ENCODE data around the gene TMEM190. TPM values are rescaled to one million over a fixed set of nuclear protein-coding genes. Genes with fewer than 3 reads are reported as not detected.

Gene TMEM190
- total RNA-seq, 4 donors from 2014 or later = 1.1 TPM; not detected in 3

DNA sequence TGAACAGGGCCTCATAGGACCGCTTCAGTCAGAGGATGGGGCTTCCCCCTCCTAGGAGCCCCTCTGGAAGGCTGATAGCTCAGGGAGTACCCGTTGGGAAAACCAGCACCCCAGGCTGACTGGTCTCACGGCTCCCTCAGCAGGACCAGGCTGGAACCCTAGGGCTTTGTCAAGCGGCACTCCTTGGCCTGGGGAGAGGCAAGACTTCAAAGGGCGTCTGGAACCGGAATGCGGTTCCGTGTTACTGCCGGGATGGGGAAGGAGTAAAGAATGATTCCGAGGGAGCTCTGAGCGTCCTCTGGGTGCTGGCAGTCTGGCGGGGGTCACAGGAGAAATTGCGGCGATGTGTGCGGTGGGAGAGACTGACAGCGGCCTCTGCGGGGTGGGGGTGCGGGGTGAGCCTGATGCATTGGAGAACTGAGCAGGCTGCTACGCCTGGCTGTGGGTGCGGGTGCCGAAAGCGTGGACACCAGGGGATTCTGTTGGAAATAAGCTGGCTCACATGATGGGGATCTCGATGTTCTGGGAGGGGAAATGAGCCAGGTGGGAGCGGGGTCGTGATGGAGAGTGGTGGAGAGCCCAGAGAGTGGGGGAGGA, 24.0 kb upstream of the TMEM190 start:
- peaks cover 24 to 36% of the 10 kb centered on the region in 2 donors for H3K27me3 ChIP-seq

DNA sequence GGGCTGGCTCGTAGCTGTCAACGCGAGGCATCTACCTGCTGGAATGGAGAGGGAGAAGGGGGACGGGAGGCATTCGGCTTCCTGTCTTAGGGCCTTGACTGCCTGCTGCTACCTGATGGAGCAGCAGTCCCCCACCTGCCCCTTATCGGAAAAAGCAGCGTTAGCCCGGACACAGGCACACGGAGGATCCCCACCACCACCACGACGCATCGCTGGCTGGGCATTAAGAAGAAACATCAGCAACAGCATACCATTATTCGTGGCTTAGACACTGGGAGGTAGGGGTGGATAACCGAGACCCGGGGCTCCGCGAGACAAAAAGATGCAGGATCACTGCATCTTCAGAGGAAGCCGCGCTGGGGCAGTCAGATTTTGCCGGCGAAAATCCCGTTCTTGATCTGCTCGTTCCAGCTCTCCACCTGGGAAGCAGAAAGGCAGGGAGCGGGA, 23.2 kb upstream of the TMEM190 start:
- H3K27me3 ChIP-seq = peaks cover 24 to 36% of the 10 kb centered on the region in 2 donors

More for the DNA sequence above, 24.0 kb upstream of the TMEM190 start:
- H3K4me1 ChIP-seq = peaks cover 5 to 16% of the 10 kb centered on the region in 2 donors
- DNase-seq = no peak
- intact Hi-C loops (cut with DNase I; ENCODE audit: low total_unique reads) = no loop called here
- H3K9me3 ChIP-seq = no peaks in the 10 kb centered on the region
- TF ChIP-seq, protein P1, sequence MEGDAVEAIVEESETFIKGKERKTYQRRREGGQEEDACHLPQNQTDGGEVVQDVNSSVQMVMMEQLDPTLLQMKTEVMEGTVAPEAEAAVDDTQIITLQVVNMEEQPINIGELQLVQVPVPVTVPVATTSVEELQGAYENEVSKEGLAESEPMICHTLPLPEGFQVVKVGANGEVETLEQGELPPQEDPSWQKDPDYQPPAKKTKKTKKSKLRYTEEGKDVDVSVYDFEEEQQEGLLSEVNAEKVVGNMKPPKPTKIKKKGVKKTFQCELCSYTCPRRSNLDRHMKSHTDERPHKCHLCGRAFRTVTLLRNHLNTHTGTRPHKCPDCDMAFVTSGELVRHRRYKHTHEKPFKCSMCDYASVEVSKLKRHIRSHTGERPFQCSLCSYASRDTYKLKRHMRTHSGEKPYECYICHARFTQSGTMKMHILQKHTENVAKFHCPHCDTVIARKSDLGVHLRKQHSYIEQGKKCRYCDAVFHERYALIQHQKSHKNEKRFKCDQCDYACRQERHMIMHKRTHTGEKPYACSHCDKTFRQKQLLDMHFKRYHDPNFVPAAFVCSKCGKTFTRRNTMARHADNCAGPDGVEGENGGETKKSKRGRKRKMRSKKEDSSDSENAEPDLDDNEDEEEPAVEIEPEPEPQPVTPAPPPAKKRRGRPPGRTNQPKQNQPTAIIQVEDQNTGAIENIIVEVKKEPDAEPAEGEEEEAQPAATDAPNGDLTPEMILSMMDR (IDR thresholded peaks at IDR 0.05) = no peak
- no peak for TF ChIP-seq POLR2A (IDR thresholded peaks at IDR 0.05)
- no peak overlapping the region for H3K27ac ChIP-seq
- H3K36me3 ChIP-seq = no peaks in the 10 kb centered on the region
- no peak overlapping the region for H3K4me3 ChIP-seq

DNA sequence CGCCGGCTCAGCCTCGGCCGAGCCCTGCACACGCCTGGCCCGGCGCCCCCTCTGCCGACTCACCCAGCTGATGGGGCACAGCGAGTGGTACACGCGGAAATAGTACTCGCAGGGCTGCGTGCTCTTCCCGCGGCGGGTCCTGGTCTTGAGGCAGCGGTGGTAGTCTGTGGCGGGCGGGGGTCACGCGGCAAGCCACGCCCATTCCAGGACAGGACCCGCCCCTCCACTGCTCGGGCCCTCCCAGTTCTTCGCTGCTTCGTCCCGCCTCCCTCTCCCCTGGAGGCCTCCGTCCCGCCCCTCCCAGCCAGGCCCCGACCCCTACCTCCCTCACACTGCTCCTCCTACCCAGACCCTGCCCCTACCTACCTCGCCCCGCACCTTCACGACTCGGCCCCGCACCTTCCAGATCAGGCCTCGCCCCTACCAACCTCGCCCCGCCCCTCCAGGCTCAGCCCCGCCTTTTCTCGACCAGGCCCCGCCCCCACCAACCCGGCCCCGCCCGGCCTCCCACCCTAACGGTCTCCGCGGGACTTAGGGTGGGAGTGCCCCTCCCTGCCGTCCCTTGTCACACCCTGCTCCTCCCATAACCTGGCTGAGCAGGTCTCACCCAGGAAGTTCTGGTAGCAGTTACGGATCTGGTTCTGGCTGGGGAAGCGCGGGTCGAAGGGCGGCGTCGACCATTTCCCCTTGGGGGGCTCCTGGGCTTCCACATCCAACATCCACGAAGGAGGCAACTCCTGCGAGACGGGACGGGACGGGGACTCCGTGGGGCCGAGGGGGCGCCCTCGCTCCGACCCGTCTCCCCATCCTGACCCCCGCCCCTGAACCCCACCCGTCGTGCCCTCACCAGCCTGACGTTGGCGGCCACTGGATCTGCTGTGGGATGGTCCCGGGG, 22.6 kb upstream of the TMEM190 start:
- H3K36me3 ChIP-seq = no peaks in the 10 kb centered on the region
- peaks cover 24 to 36% of the 10 kb centered on the region in 2 donors for H3K27me3 ChIP-seq
- H3K27ac ChIP-seq = no peak overlapping the region
- no peaks in the 10 kb centered on the region for H3K9me3 ChIP-seq
- H3K4me3 ChIP-seq = peak overlapping the region; percentile 22 to 29
- no peak for TF ChIP-seq POLR2A (IDR thresholded peaks at IDR 0.05)
- TF ChIP-seq, protein P1 (IDR thresholded peaks at IDR 0.05) = no peak
- intact Hi-C loops (cut with DNase I; ENCODE audit: low total_unique reads) = no loop called here
- peak; percentile 54 to 65 for DNase-seq
- H3K4me1 ChIP-seq = peaks cover 5 to 16% of the 10 kb centered on the region in 2 donors

More for the DNA sequence above, 23.2 kb upstream of the TMEM190 start:
- H3K4me1 ChIP-seq = peaks cover 5 to 16% of the 10 kb centered on the region in 2 donors
- H3K36me3 ChIP-seq = no peaks in the 10 kb centered on the region
- no peaks in the 10 kb centered on the region for H3K9me3 ChIP-seq
- no peak overlapping the region for H3K27ac ChIP-seq
- intact Hi-C loops (cut with DNase I; ENCODE audit: low total_unique reads) = no loop called here
- H3K4me3 ChIP-seq = peak overlapping the region; percentile 22 to 29
- DNase-seq = no peak
- no peak for TF ChIP-seq POLR2A (IDR thresholded peaks at IDR 0.05)
- TF ChIP-seq, protein P1 (IDR thresholded peaks at IDR 0.05) = no peak

DNA sequence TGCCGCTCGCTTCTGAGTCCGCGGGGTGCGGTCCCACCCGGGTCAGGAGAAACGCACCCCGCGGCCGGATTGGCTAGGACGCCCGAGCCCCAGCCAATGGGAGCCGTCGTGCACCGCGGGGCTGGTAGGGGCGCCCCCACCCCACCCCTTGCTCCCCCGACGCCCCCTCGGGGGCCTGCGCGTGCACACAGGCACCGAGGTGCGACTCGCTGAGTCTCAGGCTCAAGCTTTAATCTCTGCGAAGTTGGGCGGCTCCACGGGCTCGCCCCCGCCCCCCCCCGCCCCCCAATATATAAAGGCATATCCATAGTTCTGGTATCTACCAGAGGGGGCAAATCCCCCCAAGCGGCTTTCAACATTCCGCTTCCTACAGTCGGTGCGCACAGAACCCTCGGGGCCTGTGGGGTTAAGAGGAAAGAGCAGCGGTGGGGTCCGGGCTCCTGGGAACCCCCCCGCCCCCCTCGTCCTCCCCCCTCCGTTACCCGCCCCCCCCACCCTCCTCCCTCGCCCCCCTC, 21.9 kb upstream of the TMEM190 start, which contains the start of gene COX6B2:
Gene COX6B2, minus strand, starts transcription at position 22 of the 515 bp plus-strand sequence. CDS start 198 bp downstream, outside the sequence.
- Histone ChIP-seq H3K27me3 (peaks cover 24 to 36% of the 10 kb centered on the region in 2 donors), H3K27ac (no peak within 1 kb of the TSS), H3K4me3 (peak within 1 kb of the TSS; percentile 22 to 29), H3K4me1 (peaks cover 5 to 16% of the 10 kb centered on the region in 2 donors), H3K9me3 (no peaks in the 10 kb centered on the region), H3K36me3 (no peaks in the 10 kb centered on the region)
- DNase-seq = no peak
- no peak for TF ChIP-seq POLR2A (IDR thresholded peaks at IDR 0.05)
- TF ChIP-seq, protein P1 (IDR thresholded peaks at IDR 0.05) = no peak
- intact Hi-C loops (cut with DNase I; ENCODE audit: low total_unique reads) = no loop called here
